Spleen (tissue), 11 donors: Measurements from ENCODE around the gene WNT6. TPM values are rescaled to one million over a fixed set of nuclear protein-coding genes. Genes with fewer than 3 reads are reported as not detected.

Experiments used
- DNase-seq: peaks from one replicate; pipeline ENCODE4 v3.0.0-alpha.2; 2020
- H3K27ac ChIP-seq, 8 donors: fragments of 200-600 bp; sonication (generic) in 7 of 8; 1 replicate in 4 of 8; 2 replicates in 4 of 8; pipeline versions ENCODE4 v1.5.0 to v1.8.0; 2016 to 2021; ENCODE audit warnings: inconsistent platforms in 4 of 8, mild to moderate bottlenecking in 4 of 8, moderate library complexity in 1 of 8
- H3K27me3 ChIP-seq, 7 donors: fragments of 200-600 bp; sonication (generic) in 6 of 7; replicated peaks in 1 of 7; 1 replicate in 4 of 7; 2 replicates in 3 of 7; pipeline versions ENCODE4 v1.5.0 to v1.8.0; 2016 to 2021; ENCODE audit warnings: inconsistent platforms in 3 of 7, mild to moderate bottlenecking in 1 of 7
- H3K36me3 ChIP-seq, 6 donors: fragments of 200-600 bp; sonication (generic) in 5 of 6; 1 replicate in 4 of 6; 2 replicates in 2 of 6; pipeline versions ENCODE4 v1.5.0 to v1.8.0; 2016 to 2021; ENCODE audit warnings: inconsistent platforms in 2 of 6
- H3K4me1 ChIP-seq, 6 donors: fragments of 200-600 bp; sonication (generic) in 5 of 6; 1 replicate in 3 of 6; 2 replicates in 3 of 6; pipeline versions ENCODE4 v1.5.0 to v1.8.0; 2016 to 2021; ENCODE audit warnings: inconsistent platforms in 3 of 6
- H3K4me3 ChIP-seq, 8 donors: fragments of 200-600 bp; sonication (generic) in 7 of 8; 1 replicate in 4 of 8; 2 replicates in 4 of 8; pipeline versions ENCODE4 v1.5.0 to v1.8.0; 2016 to 2021; ENCODE audit warnings: inconsistent platforms in 4 of 8, mild to moderate bottlenecking in 4 of 8, moderate library complexity in 2 of 8
- H3K9me3 ChIP-seq, 8 donors: fragments of 200-600 bp; sonication (generic) in 7 of 8; 1 replicate in 4 of 8; 2 replicates in 4 of 8; pipeline versions ENCODE4 v1.5.0 to v1.8.0; 2016 to 2021; ENCODE audit warnings: inconsistent platforms in 4 of 8
- CTCF ChIP-seq, 11 experiments: fragments of 200-600 bp in 7 of 11; fragments of 450-650 bp in 4 of 11; sonication (generic) in 4 of 11; IDR thresholded peaks in 8 of 11; conservative IDR thresholded peaks in 3 of 11; 1 replicate in 7 of 11; 2 replicates in 4 of 11; pipeline versions ENCODE4 v1.4.0 to v1.8.0; 2016 to 2021; ENCODE audit warnings: antibody characterized with exemption in 11 of 11, inconsistent platforms in 4 of 11, mild to moderate bottlenecking in 1 of 11
- POLR2A ChIP-seq, 3 donors: fragments of 450-650 bp; IDR thresholded peaks; one replicate each; pipeline ENCODE4 v1.5.1; 2017; ENCODE audit warnings: antibody characterized with exemption in 3 of 3, mild to moderate bottlenecking in 1 of 3
- POLR2AphosphoS5 ChIP-seq, 3 donors: sonication (generic); formaldehyde crosslinking; IDR thresholded peaks; one replicate each; pipeline ENCODE4 v1.5.1; 2017; ENCODE audit warnings: antibody characterized with exemption in 3 of 3
- WGBS, 5 donors: extraction: QIAGEN DNeasy Blood & Tissue Kit in 3 of 5; methylation state at CpG; one replicate each; pipeline versions ENCODE4 v1.1.5 to v1.1.7; 2013 to 2018; 5-methylcytosine and 5-hydroxymethylcytosine counted together
- intact Hi-C: fragments of 100-400 bp; cut with DNase I; formaldehyde crosslinking; loops from one replicate; pipeline ENCODE4 v1.15.0; 2023; ENCODE audit warnings: low total_unique reads
- polyA plus RNA-seq, 3 donors: library from polyadenylated mRNA; stranded (reverse); fragments of 200-250 nt; gene quantifications; one replicate each; pipeline ENCODE4 v1.2.1, GENCODE V29; 2013
- total RNA-seq, 7 donors: library from RNA; depleted of rRNA in 3 of 7; stranded (reverse); fragments of >200 nt in 3 of 7; fragmentation: NEBNext Ultra II Directional in 4 of 7; extraction: Animal tissue kit (Norgen Biotek cat#: 25700) in 4 of 7; gene quantifications; one replicate each; pipeline versions ENCODE4 v1.1.0 to v1.2.1, GENCODE V29; 2016 to 2021
- donor health status: healthy with polysubstance abuse.
- donor health status: DM: no; HTN: no; CAD: no; lungs with moderate emphysema.
- donor health status: DM: no; HTN: no; CAD: no.
- donor health status: Bipolar disorder and iron deficiency.
- donor health status: healthy.
- donor health status: DM: no; HTN: no; CAD: no.
- donor health status: DM: yes; HTN: yes; CAD: no.

Gene WNT6
- total and polyA plus RNA-seq, 10 donors = 1.1 to 10.9 (median 6.7) TPM

DNA sequence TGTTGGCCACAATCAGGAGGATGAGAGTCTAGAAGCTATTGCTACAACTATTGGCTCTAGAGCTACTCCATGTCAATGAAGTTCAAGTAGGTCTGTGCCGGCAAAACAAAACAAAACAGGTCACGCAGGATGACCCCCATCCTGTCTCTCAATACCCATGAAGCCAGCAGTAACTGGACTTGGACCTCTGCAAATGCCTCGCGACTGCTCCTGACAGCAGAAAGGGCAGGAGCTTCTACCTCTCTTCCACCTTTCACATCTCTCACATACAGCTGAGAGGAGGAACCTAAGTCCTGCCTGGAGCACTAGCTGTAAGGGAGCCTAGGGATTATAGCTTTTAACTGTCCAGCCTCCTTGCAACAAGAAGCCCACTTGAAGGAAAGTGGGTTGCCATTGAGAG is 44.0 kb upstream of the WNT6 start:
- Histone ChIP-seq H3K4me1 (no peaks in the 10 kb centered on the region), H3K36me3 (peaks cover 0 to 72% (median 4%) of the 10 kb centered on the region in 6 donors), H3K27ac (no peak overlapping the region), H3K4me3 (no peak overlapping the region), H3K9me3 (no peaks in the 10 kb centered on the region), H3K27me3 (peaks cover 0 to 7% (median 0%) of the 10 kb centered on the region in 7 donors)
- DNase-seq = no peak
- TF ChIP-seq CTCF (IDR thresholded peaks at IDR 0.05 in 8 of 11, conservative IDR thresholded peaks at IDR 0.05 in 3 of 11) (no peak), POLR2AphosphoS5 (IDR thresholded peaks at IDR 0.05) (no peak), POLR2A (IDR thresholded peaks at IDR 0.05) (no peak)
- intact Hi-C loops = no loop called here
- 85 to 96% (median 92%) methylated on average over 4 of the region's 4 CpGs for WGBS, 5 donors

- TF ChIP-seq CTCF (IDR thresholded peaks at IDR 0.05 in 8 of 11, conservative IDR thresholded peaks at IDR 0.05 in 3 of 11) (no peak), POLR2A (IDR thresholded peaks at IDR 0.05) (no peak), POLR2AphosphoS5 (IDR thresholded peaks at IDR 0.05) (no peak)
- Histone ChIP-seq H3K36me3 (peaks cover 0 to 72% (median 4%) of the 10 kb centered on the region in 6 donors), H3K27me3 (peaks cover 0 to 7% (median 0%) of the 10 kb centered on the region in 7 donors), H3K27ac (no peak overlapping the region), H3K9me3 (no peaks in the 10 kb centered on the region), H3K4me1 (no peaks in the 10 kb centered on the region), H3K4me3 (no peak overlapping the region)
- no peak for DNase-seq
- intact Hi-C loops = no loop called here
- WGBS, 5 donors = 80 to 92% (median 88%) methylated on average over 2 of the region's 2 CpGs
These were observed 43.0 kb upstream of the WNT6 start for GRCh38 chr2:218816561-218817011.

GRCh38 chr2:218819093-218819492 is 40.5 kb upstream of the WNT6 start:
- DNase-seq = no peak
- no peaks in the 10 kb centered on the region for H3K27me3 ChIP-seq
- no peaks in the 10 kb centered on the region for H3K4me1 ChIP-seq
- 83 to 94% (median 86%) methylated on average over 7 of the region's 7 CpGs for WGBS, 5 donors
- no peaks in the 10 kb centered on the region for H3K9me3 ChIP-seq
- intact Hi-C loops = no loop called here
- peaks cover 0 to 51% (median 0%) of the 10 kb centered on the region in 6 donors for H3K36me3 ChIP-seq
- no peak for TF ChIP-seq POLR2AphosphoS5 (IDR thresholded peaks at IDR 0.05)
- TF ChIP-seq POLR2A (IDR thresholded peaks at IDR 0.05) = no peak
- no peak for TF ChIP-seq CTCF (IDR thresholded peaks at IDR 0.05 in 8 of 11, conservative IDR thresholded peaks at IDR 0.05 in 3 of 11)
- no peak overlapping the region for H3K27ac ChIP-seq
- no peak overlapping the region for H3K4me3 ChIP-seq

DNA sequence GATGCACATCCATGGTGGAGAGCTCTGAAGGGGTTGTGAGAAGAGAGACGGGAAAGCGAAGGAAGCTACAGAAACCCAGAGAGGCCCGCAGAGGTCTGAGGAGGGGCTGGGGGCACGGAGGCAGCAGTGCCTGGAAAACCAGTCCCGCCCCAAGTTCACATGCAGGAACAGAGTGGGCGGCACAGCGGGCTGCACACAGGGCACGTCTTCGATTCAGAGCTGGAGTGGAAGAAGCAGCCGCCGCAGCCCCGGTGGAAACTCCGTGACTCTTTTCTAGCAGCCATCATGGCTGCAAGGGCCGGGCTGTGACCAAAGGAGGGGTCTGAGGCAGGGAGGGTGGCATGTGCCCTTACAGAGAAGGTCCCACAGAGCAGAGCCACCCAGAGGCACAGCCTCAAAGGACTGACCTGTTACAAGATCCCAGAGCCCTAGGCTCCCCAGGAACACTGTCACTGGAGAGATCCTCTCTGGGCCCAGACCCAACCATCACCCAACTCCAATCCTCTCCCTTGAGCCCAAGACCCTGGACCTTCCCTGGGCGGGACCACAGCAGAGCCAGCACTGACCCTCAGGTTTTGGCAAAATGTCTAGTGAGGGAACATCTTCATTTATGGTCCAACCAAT is 38.7 kb upstream of the WNT6 start:
- TF ChIP-seq POLR2AphosphoS5 (IDR thresholded peaks at IDR 0.05) = no peak
- peaks cover 0 to 33% (median 0%) of the 10 kb centered on the region in 6 donors for H3K36me3 ChIP-seq
- no peak for DNase-seq
- H3K9me3 ChIP-seq = no peaks in the 10 kb centered on the region
- 90 to 95% (median 93%) methylated on average over 15 of the region's 15 CpGs for WGBS, 5 donors
- H3K4me1 ChIP-seq = no peaks in the 10 kb centered on the region
- no peak overlapping the region for H3K4me3 ChIP-seq
- H3K27ac ChIP-seq = no peak overlapping the region
- H3K27me3 ChIP-seq = no peaks in the 10 kb centered on the region
- intact Hi-C loops = no loop called here
